Small intestine (tissue), 7 donors: Measurements from ENCODE around the gene CPO. TPM values are rescaled to one million over a fixed set of nuclear protein-coding genes. Genes with fewer than 3 reads are reported as not detected.

ENCODE experiments used
- DNase-seq, 2 donors: peaks; one replicate each; pipeline versions ENCODE4 v3.0.0 to v3.0.0-alpha.2; 2013
- FAIRE-seq: peaks from 2 replicates; lab custom pipeline; 2012; peaks lifted over from hg19 to GRCh38; lab: Jason Lieb, UNC
- H3K27ac ChIP-seq, 3 donors: one replicate each; pipeline ENCODE4 v1.5.1; 2013; ENCODE audit warnings: low read length in 2 of 3, mild to moderate bottlenecking in 2 of 3, control low read depth in 1 of 3, inconsistent platforms in 1 of 3, low read depth in 1 of 3, moderate library complexity in 1 of 3
- H3K27me3 ChIP-seq, 3 donors: one replicate each; pipeline ENCODE4 v1.6.1; 2013; ENCODE audit warnings: low read length in 3 of 3, inconsistent platforms in 1 of 3; ENCODE audit not compliant: control insufficient read depth in 3 of 3, insufficient read depth in 3 of 3
- H3K36me3 ChIP-seq, 3 donors: one replicate each; pipeline ENCODE4 v1.6.1; 2013; ENCODE audit warnings: low read length in 3 of 3, inconsistent platforms in 1 of 3, low read depth in 1 of 3, mild to moderate bottlenecking in 1 of 3, moderate library complexity in 1 of 3; ENCODE audit not compliant: control insufficient read depth in 3 of 3, insufficient read depth in 2 of 3
- H3K4me1 ChIP-seq, 3 donors: one replicate each; pipeline ENCODE4 v1.6.1; 2013; ENCODE audit warnings: low read length in 2 of 3, inconsistent platforms in 1 of 3, low read depth in 1 of 3, mild to moderate bottlenecking in 1 of 3, moderate library complexity in 1 of 3; ENCODE audit not compliant: control insufficient read depth in 3 of 3, insufficient read depth in 2 of 3
- H3K4me3 ChIP-seq, 3 donors: one replicate each; pipeline ENCODE4 v1.5.1; 2013; ENCODE audit warnings: low read length in 3 of 3, control low read depth in 1 of 3, inconsistent platforms in 1 of 3, low read depth in 1 of 3, mild to moderate bottlenecking in 1 of 3, moderate library complexity in 1 of 3
- H3K9me3 ChIP-seq, 2 donors: one replicate each; pipeline ENCODE4 v1.6.1; 2013; ENCODE audit warnings: low read depth in 1 of 2, low read length in 1 of 2; ENCODE audit not compliant: control insufficient read depth in 2 of 2, insufficient read depth in 1 of 2
- WGBS, 3 donors: extraction: QIAGEN DNeasy Blood & Tissue Kit; methylation state at CpG; one replicate each; pipeline ENCODE4 v1.1.7; 2013; 5-methylcytosine and 5-hydroxymethylcytosine counted together
- polyA plus RNA-seq, 4 donors: library from polyadenylated mRNA; stranded (reverse) in 3 of 4; unstranded in 1 of 4; fragments of 200-250 nt in 3 of 4; fragments of 120-200 nt in 1 of 4; gene quantifications; one replicate each; pipeline versions ENCODE4 v1.2.1 to v1.2.3, GENCODE V29; 2013
- donor health status: healthy with polysubstance abuse.
- donor health status: control.
- donor health status: control.
- donor health status: Bipolar disorder and iron deficiency.
- donor health status: healthy.

Gene CPO
- polyA plus RNA-seq, 4 donors: 0.92 to 15.7 (median 3.0) TPM

GRCh38 chr2:206962966-206963365, 23.6 kb downstream of the CPO start:
- no peak for FAIRE-seq
- Histone ChIP-seq H3K27me3 (no peaks in the 10 kb centered on the region), H3K9me3 (no peaks in the 10 kb centered on the region), H3K4me3 (no peak overlapping the region), H3K36me3 (no peaks in the 10 kb centered on the region), H3K4me1 (peaks cover 2 to 15% (median 14%) of the 10 kb centered on the region in 3 donors), H3K27ac (peak overlapping the region in 1 of 3 donors; percentile 55)
- 13 to 49% (median 28%) methylated on average over 4 of the region's 4 CpGs for WGBS, 3 donors
- peak; percentile 17 to 42 for DNase-seq

GRCh38 chr2:206968134-206969086, 29.1 kb downstream of the CPO start:
- DNase-seq (peak; percentile 56 to 81), FAIRE-seq (no peak)
- Histone ChIP-seq H3K27me3 (no peaks in the 10 kb centered on the region), H3K9me3 (no peaks in the 10 kb centered on the region), H3K4me3 (no peak overlapping the region), H3K4me1 (peaks cover 5 to 21% (median 12%) of the 10 kb centered on the region in 3 donors), H3K27ac (peak overlapping the region in 2 of 3 donors; percentile 33 to 36), H3K36me3 (no peaks in the 10 kb centered on the region)
- WGBS, 3 donors: 39 to 67% (median 53%) methylated on average over 7 of the region's 7 CpGs

GRCh38 chr2:206969192-206969591, 29.9 kb downstream of the CPO start:
- no peak for FAIRE-seq

GRCh38 chr2:206970589-206971360, 31.5 kb downstream of the CPO start:
- 63 to 71% (median 66%) methylated on average over 7 of the region's 7 CpGs for WGBS, 3 donors
- DNase-seq: no peak
- H3K27ac ChIP-seq: no peak overlapping the region

More at GRCh38 chr2:206969192-206969591, 29.9 kb downstream of the CPO start:
- no peak for DNase-seq
- peak overlapping the region in 1 of 3 donors; percentile 50 for H3K27ac ChIP-seq
- 92 to 97% (median 95%) methylated on average over 6 of the region's 6 CpGs for WGBS, 3 donors
- no peak overlapping the region for H3K4me3 ChIP-seq
- no peaks in the 10 kb centered on the region for H3K36me3 ChIP-seq
- H3K9me3 ChIP-seq: no peaks in the 10 kb centered on the region
- H3K27me3 ChIP-seq: no peaks in the 10 kb centered on the region
- H3K4me1 ChIP-seq: peaks cover 5 to 21% (median 8%) of the 10 kb centered on the region in 3 donors

GRCh38 chr2:206971805-206972204, 32.5 kb downstream of the CPO start:
- peaks cover 0 to 2% (median 0%) of the 10 kb centered on the region in 3 donors for H3K36me3 ChIP-seq
- no peak overlapping the region for H3K27ac ChIP-seq
- DNase-seq (peak in 1 of 2 donors; percentile 57), FAIRE-seq (no peak)
- H3K4me1 ChIP-seq: peaks cover 5 to 18% (median 6%) of the 10 kb centered on the region in 3 donors
- no peak overlapping the region for H3K4me3 ChIP-seq
- H3K27me3 ChIP-seq: no peaks in the 10 kb centered on the region
- H3K9me3 ChIP-seq: peaks cover 0 to 7% of the 10 kb centered on the region in 2 donors
- WGBS, 3 donors: 72 to 89% (median 73%) methylated on average over 3 of the region's 3 CpGs

More at GRCh38 chr2:206970589-206971360, 31.5 kb downstream of the CPO start:
- Histone ChIP-seq H3K4me1 (peaks cover 5 to 21% (median 6%) of the 10 kb centered on the region in 3 donors), H3K9me3 (peaks cover 0 to 5% of the 10 kb centered on the region in 2 donors), H3K27me3 (no peaks in the 10 kb centered on the region), H3K36me3 (peaks cover 0 to under 1% (median 0%) of the 10 kb centered on the region in 3 donors), H3K4me3 (no peak overlapping the region)
- no peak for FAIRE-seq

- Histone ChIP-seq H3K27ac (no peak overlapping the region), H3K36me3 (peaks cover 0 to 2% (median 0%) of the 10 kb centered on the region in 3 donors), H3K4me3 (no peak overlapping the region), H3K9me3 (peaks cover 0 to 7% of the 10 kb centered on the region in 2 donors), H3K4me1 (no peaks in the 10 kb centered on the region), H3K27me3 (no peaks in the 10 kb centered on the region)
- no peak for DNase-seq
- no peak for FAIRE-seq
- WGBS, 3 donors: 69 to 84% (median 82%) methylated on average over 2 of the region's 2 CpGs
Measured at GRCh38 chr2:206974551-206974950, 35.2 kb downstream of the CPO start.

- Histone ChIP-seq H3K4me1 (no peaks in the 10 kb centered on the region), H3K27ac (no peak overlapping the region), H3K27me3 (peaks cover 0 to 2% (median 0%) of the 10 kb centered on the region in 3 donors), H3K36me3 (peaks cover 0 to 2% (median 0%) of the 10 kb centered on the region in 3 donors), H3K9me3 (peaks cover 0 to 7% of the 10 kb centered on the region in 2 donors), H3K4me3 (no peak overlapping the region)
- no peak for DNase-seq
- no peak for FAIRE-seq
- WGBS, 3 donors: 90 to 93% (median 91%) methylated on average over 5 of the region's 5 CpGs
Measured at GRCh38 chr2:206978746-206979145, 39.4 kb downstream of the CPO start.

- H3K27ac ChIP-seq: no peak overlapping the region
- 93 to 97% (median 96%) methylated on average over 3 of the region's 3 CpGs for WGBS, 3 donors
- peaks cover 0 to 2% (median 0%) of the 10 kb centered on the region in 3 donors for H3K27me3 ChIP-seq
- DNase-seq: no peak
- no peak overlapping the region for H3K4me3 ChIP-seq
- H3K4me1 ChIP-seq: no peaks in the 10 kb centered on the region
- no peak for FAIRE-seq
- peaks cover 0 to 2% (median 0%) of the 10 kb centered on the region in 3 donors for H3K36me3 ChIP-seq
- H3K9me3 ChIP-seq: peaks cover 0 to 7% of the 10 kb centered on the region in 2 donors
Measured at GRCh38 chr2:206979365-206979764, 40.0 kb downstream of the CPO start.
